Measurements from ENCODE around the gene PRMT9. TPM values are rescaled to one million over a fixed set of nuclear protein-coding genes. Genes with fewer than 3 reads are reported as not detected.

PRMT9 gene
- total RNA-seq, 1 donor from 2014 or later = 15.9 TPM

Other genes starting within 250 kb of the PRMT9 start
- 9.7 and 26.1 TPM in 2 replicates for gene EDNRA, start 203.1 kb downstream of the PRMT9 start, total RNA-seq
- 20.0 and 25.2 TPM in 2 replicates for gene TMEM184C, start 66.8 kb downstream of the PRMT9 start, total RNA-seq
- 16.7 and 27.0 TPM in 2 replicates for gene ARHGAP10, start 47.9 kb upstream of the PRMT9 start, total RNA-seq